ENCODE data around the gene ABCC11.

- no peak for TF ChIP-seq CTCF (IDR thresholded peaks at IDR 0.05)
- TF ChIP-seq POLR2A (IDR thresholded peaks at IDR 0.05) = no peak
These were observed 14.2 kb upstream of the ABCC11 start for GRCh38 chr16:48261569-48261968.
